HK-2 (cell line): ENCODE measurements around the gene DPF3.

Experiments
- DNase-seq: peaks from one replicate; pipeline ENCODE4 v3.0.0-alpha.2; 2018; ENCODE audit not compliant: unreplicated experiment

Gene DPF3

DNA sequence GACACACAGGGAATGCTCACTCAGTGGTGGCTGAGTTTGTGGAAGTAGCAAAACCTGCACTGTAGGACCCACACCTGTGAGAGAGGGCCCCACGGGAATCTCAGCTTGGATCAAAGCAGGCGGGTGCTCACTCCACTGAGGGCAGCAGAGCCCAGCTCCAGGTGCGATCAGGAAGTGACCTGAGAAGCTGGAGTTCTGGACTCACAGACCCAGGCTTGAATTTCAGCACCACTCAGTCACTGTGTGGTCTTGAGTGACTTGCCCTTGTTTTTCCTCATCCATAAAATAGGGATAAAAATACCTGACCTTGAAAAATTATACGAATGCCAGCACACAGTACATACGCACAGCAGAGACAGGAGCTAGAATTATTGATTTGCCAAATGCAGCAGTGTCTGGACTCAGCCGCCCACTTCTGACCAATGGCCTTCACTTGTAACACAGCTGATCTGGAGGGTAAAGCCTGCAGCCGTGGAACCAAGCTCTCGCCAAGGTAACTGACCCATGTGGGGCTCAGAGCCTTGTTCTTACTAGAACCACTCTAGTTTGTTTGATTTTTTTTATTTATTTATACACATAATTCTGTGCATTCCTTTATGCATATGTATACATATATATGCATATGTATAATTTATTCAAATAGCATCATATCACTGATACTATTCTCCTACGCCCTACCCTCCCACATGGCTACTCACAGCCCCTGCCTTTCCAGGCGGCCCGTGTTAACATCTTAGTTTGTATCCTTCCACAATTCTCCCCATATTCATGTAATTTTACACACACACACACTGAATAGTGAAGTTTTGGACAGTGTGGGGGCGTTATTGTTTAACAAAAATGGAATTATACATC lies 53.9 kb downstream of the DPF3 start:
- DNase-seq: no peak

DNA sequence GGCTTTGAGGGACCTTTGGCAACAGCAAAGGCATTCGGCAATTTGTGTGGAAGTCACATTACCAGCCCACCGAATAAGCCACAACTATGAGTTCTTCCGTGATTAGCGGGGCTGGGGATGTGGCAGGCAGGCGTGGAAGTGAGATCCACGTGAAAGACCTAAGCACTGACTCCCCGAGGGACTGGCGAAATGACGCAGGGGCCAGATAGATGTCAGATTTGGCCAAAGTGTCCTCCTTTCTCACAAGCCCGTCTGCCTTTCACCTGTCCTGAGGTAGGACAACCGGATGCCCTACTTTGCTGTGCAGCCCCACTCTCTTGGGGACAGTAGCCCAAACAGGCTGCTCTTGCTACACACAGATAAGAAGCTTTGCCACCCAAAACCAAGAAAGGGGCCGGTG lies 54.5 kb downstream of the DPF3 start:
- DNase-seq: no peak

DNA sequence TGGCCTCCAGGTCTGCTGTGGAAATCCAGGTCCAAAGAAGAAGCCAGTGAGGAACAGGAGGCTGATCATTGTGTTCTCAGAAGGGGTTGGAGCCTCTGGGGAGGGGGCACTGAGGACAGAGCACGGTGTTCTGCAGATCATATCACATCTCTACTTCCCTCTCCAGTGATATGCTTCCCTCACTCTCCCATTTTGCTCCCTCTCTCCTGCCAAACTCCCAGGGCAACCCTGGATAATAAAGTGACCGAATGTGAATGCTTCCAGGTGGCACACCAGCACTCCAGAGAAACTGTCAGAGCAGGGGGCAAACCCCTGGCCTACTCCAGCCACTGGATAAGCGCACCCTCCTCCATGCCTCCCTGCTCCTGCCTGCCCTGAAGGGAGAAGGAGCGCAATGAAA lies 57.8 kb downstream of the DPF3 start:
- no peak for DNase-seq

DNA sequence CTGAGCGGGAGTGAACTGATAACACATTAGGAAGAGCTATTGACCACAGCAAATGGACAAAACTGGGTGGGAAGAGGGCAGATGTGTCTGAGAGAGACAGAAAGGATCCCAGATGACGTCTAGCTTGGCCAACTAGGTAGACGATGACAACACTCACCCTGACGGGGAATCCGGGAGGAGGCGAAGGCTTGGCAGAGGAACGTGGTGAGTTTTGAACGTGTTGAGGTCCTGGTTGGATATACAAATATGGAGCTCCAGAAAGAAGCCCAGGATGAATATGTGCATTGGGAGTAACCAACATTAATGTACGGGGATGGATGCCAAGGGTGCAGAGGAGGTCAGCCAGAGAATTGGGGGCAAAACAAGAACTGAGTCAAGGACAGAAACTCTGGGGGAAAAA lies 60.7 kb downstream of the DPF3 start:
- no peak for DNase-seq

DNA sequence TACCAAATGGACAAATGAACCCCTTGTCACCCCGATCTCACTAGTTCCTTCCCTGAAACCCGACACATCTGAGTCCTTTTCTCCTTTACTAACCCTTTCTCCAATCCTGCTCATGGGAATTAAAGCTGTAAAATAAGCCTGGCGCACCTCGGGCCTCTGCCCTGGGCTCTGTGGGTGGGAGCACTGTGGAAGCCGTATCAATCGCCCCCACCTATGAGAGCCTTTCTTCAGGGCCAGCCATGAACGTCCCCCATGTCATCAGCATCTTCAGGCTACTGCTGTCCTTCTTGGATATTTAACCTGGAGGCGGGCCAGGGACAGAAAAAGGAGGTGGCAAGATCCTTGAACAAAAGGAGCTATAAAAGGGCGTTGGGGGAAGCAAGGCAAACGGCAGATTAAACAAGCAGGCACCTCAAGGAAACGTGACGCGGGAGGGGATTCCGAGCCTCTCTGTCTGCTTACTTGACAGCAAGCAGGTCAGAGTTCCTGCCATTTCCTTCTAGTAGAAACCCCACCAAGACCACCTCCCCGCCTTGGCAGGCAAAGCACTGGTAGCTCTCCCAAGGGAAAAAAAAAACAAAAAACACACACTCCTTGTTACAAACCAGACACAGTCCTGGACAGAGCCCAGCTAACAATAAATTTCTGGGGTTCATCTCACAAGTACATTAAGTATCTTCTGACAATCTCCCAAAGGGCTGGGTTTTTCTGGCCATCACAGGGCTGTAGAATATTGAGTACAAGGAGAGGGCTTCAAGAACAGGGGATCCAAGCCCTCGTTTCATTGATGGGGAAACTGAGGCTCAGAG lies 62.9 kb downstream of the DPF3 start:
- DNase-seq: no peak

DNA sequence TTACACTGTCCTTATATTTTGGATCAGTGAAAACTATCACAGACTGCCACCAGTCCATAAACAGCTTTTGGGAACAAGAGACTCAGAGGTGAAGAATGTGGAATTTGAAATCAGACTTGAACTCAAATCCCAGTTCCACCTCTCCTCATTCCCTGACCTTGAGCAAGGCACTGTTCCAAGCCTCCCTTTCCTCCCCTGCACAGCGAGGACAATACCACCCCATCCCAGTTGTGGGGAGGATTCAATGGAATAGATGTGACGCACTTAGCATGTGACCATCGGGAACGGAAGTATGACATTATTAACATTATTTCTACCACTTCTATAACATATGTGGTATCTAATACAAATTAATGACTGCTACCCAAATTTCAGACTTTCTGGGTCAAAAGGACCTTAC lies 63.5 kb downstream of the DPF3 start:
- no peak for DNase-seq

DNA sequence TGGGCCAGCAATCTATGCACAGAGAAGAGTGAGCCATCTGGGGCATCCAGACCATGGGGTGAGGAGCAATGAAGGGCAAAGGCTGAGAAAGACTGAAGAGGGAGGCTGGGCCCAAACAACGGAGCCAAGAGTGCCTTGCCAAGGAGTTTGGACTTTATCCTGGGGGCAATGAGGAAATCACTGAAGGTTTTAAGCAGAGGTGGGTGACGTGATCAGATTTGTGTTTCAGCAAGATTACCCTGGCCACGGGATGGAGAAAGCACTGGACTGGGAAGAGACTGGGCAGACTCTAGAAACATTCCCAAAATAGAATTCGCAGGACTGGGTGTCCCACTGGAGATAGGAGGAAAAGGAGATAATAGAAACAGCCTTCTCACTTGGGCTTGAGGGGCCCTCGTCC lies 65.3 kb downstream of the DPF3 start:
- no peak for DNase-seq

DNA sequence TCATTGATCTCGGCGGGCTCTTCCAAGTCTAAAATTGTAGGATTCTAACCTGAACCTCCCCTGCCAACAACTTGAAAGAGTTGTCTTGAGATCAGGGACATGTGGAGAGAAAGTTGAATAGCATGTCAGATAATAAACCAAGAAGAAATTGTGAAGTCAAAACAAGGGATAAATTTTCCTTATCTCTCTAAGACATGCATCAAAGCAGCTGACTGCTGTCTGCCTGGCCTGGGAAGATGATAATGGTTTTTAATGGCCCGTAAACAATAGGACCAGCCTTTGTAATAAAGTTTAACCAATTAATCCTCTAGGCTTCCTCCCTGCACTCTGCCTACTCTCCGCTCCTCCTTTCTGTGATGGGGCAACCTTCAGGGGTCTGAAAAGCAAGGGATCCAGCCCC lies 67.9 kb downstream of the DPF3 start:
- DNase-seq: no peak

DNA sequence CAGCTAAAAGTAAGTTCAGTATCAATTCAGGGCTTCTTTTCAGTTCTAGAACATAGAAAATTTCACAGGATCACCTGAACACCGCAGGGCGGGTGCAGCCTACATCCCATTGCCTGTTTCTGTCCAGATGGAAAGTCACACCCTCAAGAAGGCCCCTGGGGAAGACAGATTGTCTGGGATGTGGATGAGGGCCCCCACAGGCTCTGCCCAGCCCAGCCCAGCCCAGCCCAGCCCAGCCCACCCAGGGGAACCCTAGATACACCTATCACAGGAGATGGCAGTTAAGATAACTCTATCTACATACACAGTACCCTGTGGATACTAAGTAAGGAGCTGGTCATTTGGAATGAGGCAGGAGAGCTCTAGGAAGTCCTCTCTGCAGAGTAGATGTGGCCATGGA lies 68.4 kb downstream of the DPF3 start:
- DNase-seq: no peak

DNA sequence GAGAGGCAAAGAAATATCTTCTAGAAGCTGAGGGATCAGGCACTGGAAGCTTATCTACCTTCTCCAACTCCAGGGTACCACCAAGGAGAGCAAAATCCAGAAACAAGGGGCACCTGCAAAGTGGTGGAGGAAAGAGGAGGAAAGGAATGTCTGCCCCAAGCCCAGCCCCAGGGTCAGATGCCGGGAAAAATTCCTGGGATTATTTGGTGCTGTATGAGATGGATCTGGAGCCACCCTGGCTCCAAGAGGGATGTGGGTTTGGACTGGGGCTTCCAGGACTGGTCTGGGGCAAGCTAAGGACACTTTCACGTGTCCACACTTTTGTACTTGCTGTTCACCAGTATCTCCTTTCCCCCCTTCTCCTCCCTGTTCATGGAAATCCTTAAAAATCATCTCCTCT lies 69.8 kb downstream of the DPF3 start:
- no peak for DNase-seq

DNA sequence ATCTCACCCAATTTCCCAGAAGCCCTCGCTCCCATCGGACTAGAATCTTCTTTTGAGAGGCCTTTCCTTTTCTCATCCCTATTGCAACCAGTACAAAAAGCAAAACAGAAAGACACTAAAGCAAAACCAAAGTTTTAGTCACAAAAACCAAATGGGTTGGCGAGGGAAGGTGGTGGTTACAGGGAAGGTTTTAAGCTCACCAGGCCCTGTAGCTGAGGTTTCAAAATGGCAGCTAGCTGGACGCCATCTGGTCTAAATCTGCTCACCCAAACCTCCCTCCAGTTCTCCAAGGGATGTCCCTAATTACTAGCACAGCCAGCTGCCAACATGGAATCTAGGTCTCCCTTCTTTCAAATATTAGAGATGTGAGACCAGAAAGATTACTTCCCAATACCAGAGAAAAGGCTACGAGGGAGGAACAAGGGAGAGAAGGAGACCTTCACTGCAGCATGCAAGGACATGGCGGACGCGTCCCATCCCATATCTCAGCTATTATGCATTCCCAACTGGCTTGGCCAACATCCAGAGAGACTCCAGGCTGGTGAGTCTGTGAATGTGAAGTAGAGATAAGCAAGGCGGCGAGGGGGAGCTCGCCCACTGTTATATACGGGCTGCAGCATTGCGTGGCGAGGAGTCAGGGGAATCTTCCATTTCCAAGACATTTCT lies 70.8 kb downstream of the DPF3 start:
- DNase-seq: no peak

DNA sequence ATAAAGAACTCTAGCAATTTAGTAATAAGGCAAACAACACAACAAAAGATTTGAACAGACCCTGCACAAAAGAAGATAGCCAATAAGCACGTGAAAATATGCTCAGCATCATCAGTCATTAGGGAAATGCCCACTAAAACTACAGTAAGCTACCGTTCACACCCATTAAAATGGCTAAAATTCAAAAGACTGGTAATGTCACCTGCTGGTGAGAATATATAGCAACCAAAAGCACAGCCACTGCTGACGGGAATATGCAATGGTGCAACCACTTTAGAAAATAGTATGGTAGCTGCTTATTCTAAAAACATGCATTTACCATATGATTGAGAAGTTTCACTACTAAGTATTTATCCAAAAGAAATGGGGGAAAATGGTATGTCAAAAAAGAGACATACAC lies 74.9 kb downstream of the DPF3 start:
- DNase-seq: no peak

DNA sequence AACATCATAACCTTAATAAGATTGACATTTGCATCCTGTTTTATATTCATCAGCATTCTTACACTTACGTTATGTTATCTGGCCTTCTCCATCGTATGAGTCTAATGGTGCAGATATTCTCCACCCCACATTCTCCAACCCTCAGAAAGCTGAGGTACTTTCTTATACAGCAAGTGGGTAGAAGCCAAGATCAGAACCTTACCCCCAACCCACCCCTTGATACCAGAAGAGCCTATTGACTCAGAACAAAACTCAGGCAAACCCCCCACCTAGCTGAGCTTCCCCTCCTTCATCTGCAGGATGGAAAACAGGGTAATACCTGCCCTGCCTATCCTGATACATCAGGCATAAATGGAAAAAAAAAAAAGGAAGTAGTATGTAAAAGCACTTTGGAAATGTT lies 77.6 kb downstream of the DPF3 start:
- DNase-seq: no peak

DNA sequence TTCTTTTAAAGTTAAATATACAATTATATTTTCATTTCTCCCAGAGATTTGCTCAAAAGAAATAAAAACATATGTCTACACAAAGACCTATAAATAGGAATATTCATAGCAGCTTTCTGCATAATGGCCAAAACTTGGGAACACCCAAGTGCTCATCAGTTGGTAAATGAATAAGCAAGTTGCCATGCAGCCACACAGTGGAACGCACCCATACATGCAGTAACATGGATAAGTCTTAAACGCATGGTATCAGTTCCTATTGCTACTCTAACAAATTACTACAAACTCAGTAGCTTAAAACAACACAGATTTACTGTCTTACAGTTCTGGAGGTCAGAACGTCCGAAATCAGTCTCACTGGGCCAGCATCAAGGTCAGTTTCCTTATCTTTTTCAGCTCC lies 78.5 kb downstream of the DPF3 start:
- no peak for DNase-seq

DNA sequence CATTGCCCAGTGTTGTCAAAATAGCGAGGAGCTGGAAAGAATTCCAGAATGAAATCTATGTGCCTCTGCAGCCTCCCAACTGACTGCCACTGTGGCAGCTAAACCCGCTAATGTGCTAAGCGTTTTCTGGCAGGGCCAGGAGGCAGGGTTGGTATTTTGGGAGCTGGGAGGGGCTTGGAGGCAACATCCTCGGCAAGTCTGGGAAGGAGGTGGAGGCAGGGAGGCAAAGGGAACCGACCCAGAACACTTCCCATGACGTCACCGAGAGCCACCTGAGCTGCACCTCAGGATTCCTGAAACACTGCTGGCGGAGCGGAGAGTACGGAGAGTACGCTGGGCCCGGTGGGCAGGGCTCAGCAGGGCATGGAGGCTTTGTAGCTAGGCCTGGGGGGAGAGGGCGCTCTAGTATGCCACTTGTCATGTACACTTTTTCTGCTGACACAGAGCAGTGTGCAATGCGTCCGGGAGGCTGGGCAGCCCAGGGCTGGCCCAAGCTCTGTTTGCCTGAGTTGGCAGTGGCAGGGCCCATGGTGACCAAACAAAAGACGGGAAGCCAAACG lies 81.5 kb downstream of the DPF3 start:
- no peak for DNase-seq

DNA sequence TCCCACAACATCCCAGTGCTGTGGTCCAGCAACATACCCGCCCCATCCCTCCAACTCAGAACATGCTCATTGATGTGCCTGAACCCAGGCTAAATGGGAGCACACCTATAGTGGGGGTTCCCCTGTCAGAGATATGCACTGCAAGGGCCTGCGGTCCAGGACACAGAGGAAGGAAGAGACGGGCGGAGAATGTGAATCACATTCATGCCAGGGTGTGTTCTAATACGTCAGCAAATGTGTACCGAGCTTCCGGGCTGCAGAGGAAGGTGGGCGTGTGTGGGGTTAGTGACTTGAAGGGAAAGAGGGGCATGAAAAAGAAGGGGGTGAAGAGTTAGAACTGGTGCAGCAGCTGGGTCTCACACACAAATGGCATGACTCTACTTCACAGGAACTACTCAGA lies 83.7 kb downstream of the DPF3 start:
- DNase-seq: no peak

DNA sequence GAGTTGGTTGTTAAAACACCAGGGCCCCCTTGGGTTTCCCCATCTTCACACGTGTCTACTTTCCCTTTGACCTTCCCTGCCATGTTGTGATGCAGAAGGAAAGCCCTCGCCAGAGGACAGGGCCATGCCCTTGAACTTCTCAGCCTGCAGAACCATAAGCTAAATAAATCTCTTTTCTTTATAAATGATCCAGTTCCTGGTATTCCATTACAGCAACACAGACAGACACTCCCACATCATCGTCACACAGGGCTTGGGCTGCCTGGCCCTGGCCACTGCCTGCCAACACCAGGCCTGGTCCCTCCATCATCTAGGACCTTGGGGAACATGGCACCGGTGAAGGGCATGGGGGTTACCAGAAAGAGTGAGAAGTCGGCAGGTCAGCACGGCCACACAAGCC lies 84.8 kb downstream of the DPF3 start:
- no peak for DNase-seq

DNA sequence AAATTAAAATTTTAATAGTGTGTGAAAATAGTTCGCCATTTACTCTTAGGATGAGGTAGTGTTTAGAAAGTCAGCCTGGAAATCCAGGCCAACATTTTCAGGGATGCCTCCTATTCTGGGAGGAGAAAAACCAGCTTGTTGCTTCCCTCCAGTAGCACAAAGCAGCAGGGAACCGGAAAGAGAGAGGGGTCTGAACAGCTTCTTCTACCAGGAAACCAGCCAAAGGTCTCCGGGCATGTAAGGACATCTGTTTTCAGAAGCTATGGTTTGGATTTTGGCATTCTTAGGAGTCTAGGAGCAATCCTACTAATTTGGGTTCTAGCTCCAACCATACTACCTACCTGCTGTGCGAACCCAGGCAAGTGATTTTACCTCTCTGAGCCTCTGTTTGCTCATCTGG lies 85.3 kb downstream of the DPF3 start:
- no peak for DNase-seq

DNA sequence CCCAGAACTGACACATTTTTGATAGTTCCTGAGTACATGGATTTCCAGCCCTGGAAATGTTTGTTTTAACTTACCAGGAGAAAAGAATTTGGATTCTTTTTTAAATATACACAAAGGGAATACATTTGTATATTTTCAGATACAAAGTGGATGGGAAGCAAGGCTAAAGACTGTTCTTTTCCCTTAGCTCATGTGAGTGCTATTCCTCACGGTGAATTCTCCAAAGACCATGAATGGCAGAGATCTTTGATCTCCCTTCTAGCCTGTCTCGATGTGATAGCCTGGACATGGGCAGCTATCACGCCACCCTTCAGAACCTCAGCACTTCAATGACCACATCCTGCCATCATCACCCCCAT lies 91.3 kb downstream of the DPF3 start:
- DNase-seq: no peak

DNA sequence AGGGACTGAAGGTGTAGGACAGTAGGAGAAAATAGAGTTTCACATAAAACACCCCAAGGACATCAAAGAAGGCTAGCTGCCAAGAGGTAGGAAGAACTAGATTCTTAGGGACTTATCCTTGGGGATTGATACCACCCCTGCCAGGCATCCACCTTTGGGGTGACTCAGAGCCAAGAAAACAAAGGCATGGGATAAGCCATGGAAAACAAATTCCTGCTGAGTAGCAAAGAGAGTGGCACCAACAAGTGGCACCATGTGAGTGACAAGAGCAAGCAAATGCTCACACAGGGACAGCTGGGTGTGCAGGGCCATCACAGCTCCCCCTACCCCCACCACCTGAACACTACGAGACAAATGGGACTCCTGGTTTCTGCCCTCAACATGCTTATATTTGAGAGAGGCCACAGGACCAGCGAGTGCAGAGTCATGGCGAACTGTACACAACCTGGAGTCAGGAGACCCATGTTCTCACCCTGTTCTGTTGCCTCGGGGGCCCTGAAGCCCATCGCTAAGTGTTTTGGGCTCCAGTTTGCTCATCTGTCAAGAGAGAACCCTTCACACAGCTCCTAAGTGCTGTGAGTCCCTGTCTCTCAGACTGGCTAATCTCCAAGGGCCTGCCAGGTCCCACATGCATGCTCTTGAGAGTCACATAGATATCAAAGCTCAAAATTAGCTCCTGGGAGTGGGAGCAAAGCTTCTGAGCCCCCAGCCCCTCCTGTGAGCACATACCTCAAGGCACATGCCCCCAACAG lies 91.9 kb downstream of the DPF3 start:
- DNase-seq: no peak

DNA sequence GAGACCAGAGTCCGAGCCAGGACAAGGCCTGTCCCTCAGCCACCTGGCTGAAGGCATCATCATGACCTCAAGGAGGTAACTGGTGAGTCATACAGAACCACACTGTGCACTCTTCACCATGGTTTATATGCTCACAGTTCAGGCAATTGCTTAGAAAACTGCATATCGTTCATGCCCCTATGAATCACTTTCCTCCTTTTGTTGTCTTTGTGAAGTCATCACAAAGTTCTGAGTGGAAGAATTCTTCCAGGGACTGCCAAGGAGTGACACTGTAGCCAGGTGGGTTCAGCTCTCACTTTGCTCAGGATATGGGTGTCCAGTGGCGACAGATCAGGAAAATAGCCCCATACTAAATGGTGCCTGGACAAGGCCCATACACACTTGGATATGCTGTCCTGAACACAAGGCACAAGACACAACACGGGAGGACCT lies 92.5 kb downstream of the DPF3 start:
- DNase-seq: peak; percentile 10

DNA sequence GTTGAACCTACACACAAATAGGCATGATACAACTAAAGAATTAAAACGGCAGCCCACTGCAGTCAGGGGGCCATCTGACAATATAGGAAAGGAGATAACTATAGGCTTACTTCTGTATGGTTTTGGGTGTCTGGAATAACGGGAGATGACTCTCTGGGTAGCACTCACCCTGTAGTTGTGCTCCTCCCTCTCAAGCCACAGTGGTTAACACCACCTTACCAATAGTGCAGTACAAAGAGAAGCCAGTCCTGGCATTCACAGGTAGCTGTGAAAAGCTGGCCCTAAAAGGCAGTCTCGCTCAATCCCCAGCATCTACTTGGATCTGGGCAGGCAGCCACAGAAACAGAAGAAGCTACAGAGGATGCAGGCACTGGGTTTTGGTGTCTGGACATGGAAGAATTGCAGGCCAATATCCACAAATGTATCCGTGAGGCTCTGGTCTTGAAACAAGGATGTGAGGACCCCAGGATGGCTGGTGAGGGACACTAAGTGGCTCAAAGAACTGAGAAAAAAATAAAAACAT lies 93.0 kb downstream of the DPF3 start:
- DNase-seq: no peak
